Osteoblast (primary cell): ENCODE results near the gene TP73. TPM values are rescaled to one million over a fixed set of nuclear protein-coding genes. Genes with fewer than 3 reads are reported as not detected.

Experiments
- DNase-seq: peaks from one replicate; pipeline ENCODE4 v3.0.0; 2011; ENCODE audit warnings: low spot score, mixed read lengths; ENCODE audit not compliant: insufficient read length; ENCODE audit errors: missing footprints
- H2AFZ ChIP-seq: 2 replicates; pipeline ENCODE4 v1.6.0; 2011; ENCODE audit warnings: mild to moderate bottlenecking, low read length
- H3K27ac ChIP-seq: 2 replicates; pipeline ENCODE4 v1.5.1; 2011; ENCODE audit warnings: mild to moderate bottlenecking, low read depth, low read length, moderate library complexity
- H3K27me3 ChIP-seq: 2 replicates; pipeline ENCODE4 v1.6.0; 2012; ENCODE audit warnings: mild to moderate bottlenecking, control low read depth, inconsistent platforms, low read length, moderate library complexity; ENCODE audit not compliant: insufficient read depth
- H3K36me3 ChIP-seq: 2 replicates; pipeline ENCODE4 v1.5.1; 2011; ENCODE audit warnings: mild to moderate bottlenecking, low read length, control low read depth, moderate library complexity; ENCODE audit not compliant: insufficient read depth
- H3K4me1 ChIP-seq: 2 replicates; pipeline ENCODE4 v1.5.1; 2011; ENCODE audit warnings: mild to moderate bottlenecking, low read length, control low read depth, moderate library complexity; ENCODE audit not compliant: insufficient read depth
- H3K4me2 ChIP-seq: 2 replicates; pipeline ENCODE4 v1.6.0; 2011; ENCODE audit warnings: mild to moderate bottlenecking, low read length; ENCODE audit not compliant: insufficient read depth
- H3K4me3 ChIP-seq: fragments of 200-600 bp; sonication (generic); 3 replicates; pipeline ENCODE4 v1.5.1; 2012; ENCODE audit warnings: mild to moderate bottlenecking, low read length, inconsistent platforms; ENCODE audit not compliant: insufficient read depth
- H3K79me2 ChIP-seq: 2 replicates; pipeline ENCODE4 v1.6.0; 2012; ENCODE audit warnings: mild to moderate bottlenecking, low read length, control low read depth, inconsistent platforms; ENCODE audit not compliant: insufficient read depth
- H3K9me3 ChIP-seq: 2 replicates; pipeline ENCODE4 v1.5.1; 2011; ENCODE audit warnings: low read depth, low read length, control low read depth
- H4K20me1 ChIP-seq: 2 replicates; pipeline ENCODE4 v1.6.0; 2012; ENCODE audit warnings: mild to moderate bottlenecking, low read length, control low read depth; ENCODE audit not compliant: insufficient read depth
- CTCF ChIP-seq: IDR thresholded peaks from 2 replicates; pipeline ENCODE4 v1.5.1; 2011; ENCODE audit warnings: mild to moderate bottlenecking, low read depth, low read length, moderate library complexity; ENCODE audit errors: extremely low read depth
- total RNA-seq: library from RNA; depleted of rRNA; stranded (reverse); fragments of >200 nt; gene quantifications from 2 replicates; pipeline ENCODE4 v1.2.3, GENCODE V29; 2012

TP73 gene
- total RNA-seq, 1 donor = not detected

DNA sequence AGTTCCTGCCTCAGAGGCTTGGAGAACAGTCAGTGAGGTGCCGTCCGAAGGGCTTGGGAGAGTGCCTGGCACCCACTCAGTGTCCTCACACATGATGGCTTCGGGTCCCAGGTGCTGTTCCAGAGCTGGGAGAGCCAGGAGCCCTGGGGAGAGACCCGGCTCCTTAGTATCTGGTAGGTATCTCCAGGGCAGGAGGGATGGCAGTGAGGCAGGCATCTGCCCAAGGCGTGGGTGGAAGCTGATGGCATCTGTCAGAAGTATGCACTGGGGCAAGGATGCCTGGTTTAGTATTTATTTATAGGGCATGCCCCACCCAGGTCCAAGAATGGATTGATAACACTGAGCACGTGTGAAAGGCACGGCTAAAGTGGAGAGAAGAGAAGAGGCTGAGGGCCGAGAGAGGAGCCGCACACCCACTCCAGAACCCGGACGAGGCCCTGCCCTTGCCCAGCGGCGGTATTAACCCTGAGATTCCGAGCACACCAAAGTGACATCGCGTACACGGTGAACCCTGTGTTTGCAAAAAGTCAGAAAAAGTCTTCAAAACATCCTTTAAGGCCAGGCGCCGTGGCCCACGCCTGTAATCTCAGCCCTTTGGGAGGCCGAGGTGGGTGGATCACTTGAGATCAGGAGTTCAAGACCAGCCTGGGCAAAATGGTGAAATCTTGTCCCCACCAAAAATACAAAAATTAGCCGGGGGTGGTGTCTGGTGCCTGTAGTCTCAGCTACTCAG is 2.4 kb downstream of the TP73 start:
- Histone ChIP-seq H3K4me2 (no peak overlapping the region), H3K36me3 (no peaks in the 10 kb centered on the region), H2AFZ (no peak overlapping the region), H3K4me3 (no peak overlapping the region), H3K4me1 (no peaks in the 10 kb centered on the region), H4K20me1 (no peaks in the 10 kb centered on the region), H3K27me3 (peaks cover 64% of the 10 kb centered on the region), H3K9me3 (no peaks in the 10 kb centered on the region), H3K79me2 (peaks cover under 1% of the 10 kb centered on the region), H3K27ac (no peak overlapping the region)
- DNase-seq = no peak
- no peak for TF ChIP-seq CTCF

- Histone ChIP-seq H3K4me3 (no peak overlapping the region), H3K79me2 (no peaks in the 10 kb centered on the region), H3K27ac (no peak overlapping the region), H3K4me2 (no peak overlapping the region), H3K9me3 (no peaks in the 10 kb centered on the region), H4K20me1 (no peaks in the 10 kb centered on the region), H3K36me3 (no peaks in the 10 kb centered on the region), H3K4me1 (no peaks in the 10 kb centered on the region), H3K27me3 (peaks cover 54% of the 10 kb centered on the region), H2AFZ (no peak overlapping the region)
- no peak for TF ChIP-seq CTCF
- no peak for DNase-seq
Measured at GRCh38 chr1:3656450-3657095, 4.3 kb downstream of the TP73 start.

DNA sequence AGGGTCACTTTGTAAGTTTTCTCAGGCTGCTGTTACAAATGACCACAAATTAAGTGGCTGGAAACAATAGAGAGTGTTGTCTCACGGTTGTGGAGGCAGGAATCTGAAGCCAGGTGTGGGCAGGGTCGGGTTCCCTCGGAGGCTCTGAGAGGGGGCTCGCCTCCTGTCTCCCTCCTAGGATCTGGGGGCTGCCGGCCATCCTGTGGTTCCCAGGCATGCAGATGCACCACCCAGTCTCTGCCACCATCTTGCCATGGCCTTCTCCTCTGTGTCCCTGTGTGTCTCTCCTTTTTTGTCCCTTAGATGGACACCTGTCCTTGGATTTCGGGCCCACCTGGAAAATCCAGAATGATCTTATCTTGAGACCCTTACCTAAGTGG is 4.8 kb downstream of the TP73 start:
- H3K4me1 ChIP-seq = no peaks in the 10 kb centered on the region
- DNase-seq = no peak
- no peaks in the 10 kb centered on the region for H4K20me1 ChIP-seq
- no peak overlapping the region for H3K4me2 ChIP-seq
- no peaks in the 10 kb centered on the region for H3K36me3 ChIP-seq
- H3K4me3 ChIP-seq = no peak overlapping the region
- no peak overlapping the region for H2AFZ ChIP-seq
- TF ChIP-seq CTCF = no peak
- no peak overlapping the region for H3K27ac ChIP-seq
- H3K9me3 ChIP-seq = no peaks in the 10 kb centered on the region
- H3K79me2 ChIP-seq = no peaks in the 10 kb centered on the region
- H3K27me3 ChIP-seq = peaks cover 50% of the 10 kb centered on the region

GRCh38 chr1:3657578-3658230 is 5.4 kb downstream of the TP73 start:
- no peaks in the 10 kb centered on the region for H3K36me3 ChIP-seq
- H3K4me1 ChIP-seq = no peaks in the 10 kb centered on the region
- no peak overlapping the region for H3K4me2 ChIP-seq
- no peak overlapping the region for H3K4me3 ChIP-seq
- no peak for TF ChIP-seq CTCF
- no peaks in the 10 kb centered on the region for H3K9me3 ChIP-seq
- DNase-seq = no peak
- H3K79me2 ChIP-seq = no peaks in the 10 kb centered on the region
- no peaks in the 10 kb centered on the region for H4K20me1 ChIP-seq
- H3K27me3 ChIP-seq = peaks cover 45% of the 10 kb centered on the region
- no peak overlapping the region for H3K27ac ChIP-seq
- no peak overlapping the region for H2AFZ ChIP-seq
